ENCODE results near the gene CYBC1. TPM values are rescaled to one million over a fixed set of nuclear protein-coding genes. Genes with fewer than 3 reads are reported as not detected.

The CYBC1 gene
- total RNA-seq, 1 donor from 2014 or later, result 84.9 TPM

DNA sequence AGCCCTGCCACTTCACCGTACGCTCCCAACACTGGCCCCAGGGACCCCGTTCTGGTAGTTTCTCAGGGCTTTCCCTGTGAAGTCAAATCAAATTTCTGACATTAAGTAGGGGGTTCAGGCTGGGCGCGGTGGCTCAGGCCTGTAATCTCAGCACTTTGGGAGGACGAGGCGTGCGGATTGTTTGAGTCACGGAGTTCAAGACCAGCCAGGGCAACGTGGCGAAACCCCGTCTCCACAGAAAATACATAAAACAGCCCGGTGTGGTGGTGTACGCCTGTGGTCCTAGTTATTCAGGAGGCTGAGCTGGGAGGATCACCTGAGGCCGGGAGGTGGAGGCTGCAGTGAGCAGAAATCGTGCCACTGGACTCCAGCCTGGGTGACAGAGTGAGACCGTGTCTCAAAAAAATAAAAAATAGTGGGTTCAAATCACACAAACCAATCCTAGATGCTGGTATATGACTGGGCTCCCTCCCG, 632 bp downstream of the CYBC1 start:
- no peak for DNase-seq (ENCODE audit: low spot score)

DNA sequence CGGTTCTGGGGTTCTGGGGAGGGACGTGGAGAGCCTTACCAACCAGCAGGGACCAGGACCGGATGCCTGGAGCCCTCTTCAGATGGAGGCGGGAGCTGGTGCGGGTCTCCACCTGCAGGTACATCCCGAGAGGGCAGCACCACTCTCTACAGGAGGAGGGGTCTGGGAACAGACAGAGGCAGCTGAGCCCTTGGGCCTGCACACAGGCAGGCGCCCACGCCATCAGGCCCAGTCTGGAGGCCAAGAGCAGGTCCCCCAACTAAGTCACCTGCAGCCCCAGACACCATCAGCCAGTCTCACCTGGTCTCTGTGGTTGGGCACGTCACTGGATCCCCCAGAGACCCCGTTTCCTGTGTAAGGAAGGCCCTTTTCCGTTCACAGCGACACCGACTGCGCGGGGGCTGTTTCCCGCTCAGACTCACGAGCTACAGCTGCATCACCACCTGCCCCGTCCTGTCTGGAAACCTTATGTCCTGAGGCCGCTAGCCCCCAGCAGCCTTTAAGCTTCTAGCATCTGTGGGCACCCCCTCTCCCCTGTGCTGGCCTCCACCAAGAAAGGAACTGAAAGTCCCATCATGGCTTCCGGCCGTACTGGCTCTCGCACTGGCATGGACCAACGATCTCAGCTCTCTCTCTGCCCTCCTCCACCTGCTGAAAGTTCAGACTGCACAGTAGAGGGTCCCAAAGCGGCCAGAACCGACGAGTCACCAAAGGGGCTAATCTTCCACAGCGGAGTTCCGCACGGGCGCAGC, 1.2 kb downstream of the CYBC1 start:
- DNase-seq (ENCODE audit: low spot score), result no peak

DNA sequence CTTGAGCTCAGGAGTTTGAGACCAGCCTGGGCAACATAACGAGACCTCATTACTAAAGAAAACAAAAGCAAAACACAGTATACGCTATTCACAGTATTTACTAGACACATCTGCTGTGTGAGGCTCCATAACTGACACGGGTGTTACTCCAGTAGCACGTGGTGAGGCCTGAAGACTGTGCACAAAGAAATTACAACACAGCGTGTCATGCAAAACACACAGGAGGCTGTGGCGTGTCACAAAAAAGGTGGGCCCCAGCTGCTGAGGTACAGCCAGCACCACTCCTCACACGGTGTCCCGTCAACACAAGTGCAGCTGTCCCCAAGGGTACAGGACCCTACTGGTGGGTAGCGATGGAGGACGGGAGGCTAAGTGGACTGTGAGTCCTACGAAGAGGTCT, 2.7 kb downstream of the CYBC1 start:
- no peak for DNase-seq (ENCODE audit: low spot score)

DNA sequence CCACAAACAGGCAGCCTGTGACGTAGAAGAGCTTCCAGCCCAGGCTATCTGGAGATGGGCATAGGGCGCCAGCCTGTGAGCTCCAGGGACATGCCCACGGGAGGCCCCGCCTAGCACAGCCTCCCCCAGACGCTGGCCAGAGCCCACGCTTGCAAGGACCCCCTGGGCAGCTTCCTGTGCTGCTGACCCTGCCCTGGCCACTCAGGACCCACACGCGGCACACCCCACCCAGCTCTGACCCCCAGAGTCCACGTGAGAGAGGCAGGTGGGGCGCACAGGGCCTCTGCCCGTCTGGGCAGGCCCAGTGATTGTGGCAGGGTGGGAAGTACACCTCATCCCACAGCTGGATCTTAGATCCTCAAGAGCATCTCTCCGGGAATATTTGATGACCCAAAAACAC, 3.9 kb downstream of the CYBC1 start:
- DNase-seq (ENCODE audit: low spot score), result no peak

DNA sequence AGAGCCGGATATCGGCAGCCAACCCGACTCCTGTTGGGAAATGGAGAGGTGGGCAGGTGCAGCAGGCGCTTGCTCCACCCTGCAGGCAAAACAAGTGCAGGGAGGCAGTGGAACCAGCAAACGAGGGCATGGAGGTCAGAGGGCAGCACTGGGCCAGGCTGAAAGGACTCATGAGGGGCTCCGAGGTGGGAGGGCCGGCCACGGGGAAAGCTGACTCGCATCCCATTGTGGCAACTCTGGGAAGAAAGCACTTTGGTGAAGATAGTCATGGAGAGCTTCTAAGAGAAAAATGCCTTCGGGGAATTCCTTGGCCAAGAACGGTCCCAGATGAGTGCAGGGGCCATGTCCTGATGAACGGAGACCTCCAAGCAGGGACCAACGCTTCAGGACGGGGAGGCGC, 4.4 kb downstream of the CYBC1 start:
- no peak for DNase-seq (ENCODE audit: low spot score)

DNA sequence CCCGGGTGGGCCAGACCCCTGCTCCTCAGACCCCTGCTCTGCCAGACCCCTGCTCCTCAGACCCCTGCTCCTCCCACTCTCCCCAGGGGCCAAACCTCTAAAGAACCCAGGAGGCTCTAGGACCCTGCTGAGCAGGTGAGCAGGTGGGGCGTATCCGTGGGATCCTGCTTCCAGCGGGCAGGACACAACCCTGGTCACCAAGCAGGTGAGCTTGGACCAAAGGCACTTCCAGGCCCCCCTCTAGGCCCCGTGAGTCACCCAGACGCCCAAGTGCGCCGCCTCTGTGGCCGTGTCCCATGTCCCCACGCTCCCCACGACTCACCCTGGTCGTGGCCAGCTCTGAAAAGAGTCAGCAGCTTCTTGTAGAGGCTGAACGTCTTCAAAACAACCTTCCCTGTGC, 5.0 kb downstream of the CYBC1 start:
- DNase-seq (ENCODE audit: low spot score), result no peak

DNA sequence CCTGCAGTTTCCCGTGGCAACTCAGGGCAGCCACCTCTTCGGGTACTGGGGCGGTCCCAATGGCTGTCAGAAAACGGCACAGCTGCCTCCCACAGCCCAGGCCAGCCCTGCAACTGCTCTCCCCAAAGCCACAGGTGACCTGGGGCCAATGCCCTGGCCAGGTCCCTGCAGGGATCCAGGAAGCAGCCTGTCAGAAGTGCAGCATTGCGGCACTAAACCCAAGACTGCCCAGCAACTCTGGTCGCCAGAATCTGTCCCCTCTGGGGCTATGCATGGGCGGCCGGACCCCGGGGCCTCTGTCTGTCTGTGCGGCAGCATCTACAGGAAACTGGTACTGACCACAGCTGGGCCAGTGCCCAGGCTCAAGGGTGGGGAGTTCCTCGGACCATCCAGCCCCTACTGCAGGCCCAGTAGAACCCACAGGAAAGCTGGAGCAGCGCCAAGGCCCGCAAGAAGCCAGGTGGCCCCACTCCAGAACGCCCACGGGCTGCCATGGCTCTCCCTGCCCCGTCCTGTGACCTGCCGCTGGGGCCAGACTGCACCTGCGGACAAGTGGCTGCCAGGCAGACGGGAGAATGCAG, 5.5 kb downstream of the CYBC1 start:
- no peak for DNase-seq (ENCODE audit: low spot score)

DNA sequence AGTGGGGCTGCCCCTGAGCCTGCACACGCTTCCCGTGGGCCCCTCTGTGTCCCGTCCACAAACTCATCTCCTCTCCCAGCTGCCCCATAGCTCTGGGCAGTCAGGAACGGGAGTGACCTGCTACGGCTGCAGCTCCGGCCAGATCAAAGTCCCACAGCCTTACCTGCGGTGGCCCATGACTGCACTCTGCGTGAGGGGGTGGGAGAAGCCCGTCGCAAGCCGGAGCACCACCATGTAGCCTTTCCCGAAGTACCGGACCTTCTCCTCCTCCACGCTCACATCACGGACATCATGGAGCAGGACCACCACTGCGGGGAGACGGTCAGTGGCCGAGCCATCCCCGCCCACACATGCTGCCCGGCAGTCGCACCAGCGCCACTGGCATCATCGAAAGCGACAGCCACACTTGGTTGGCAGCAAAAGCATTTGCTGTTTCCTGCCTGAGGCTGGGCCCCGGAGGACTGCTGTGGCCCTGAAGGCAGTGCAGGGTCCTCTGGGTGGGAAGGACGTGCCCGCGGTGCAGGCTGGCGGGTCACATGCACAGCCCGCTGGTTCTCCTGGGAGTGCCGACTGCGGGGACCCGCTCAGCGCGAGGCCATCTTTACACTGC, 6.2 kb downstream of the CYBC1 start:
- no peak for DNase-seq (ENCODE audit: low spot score)

DNA sequence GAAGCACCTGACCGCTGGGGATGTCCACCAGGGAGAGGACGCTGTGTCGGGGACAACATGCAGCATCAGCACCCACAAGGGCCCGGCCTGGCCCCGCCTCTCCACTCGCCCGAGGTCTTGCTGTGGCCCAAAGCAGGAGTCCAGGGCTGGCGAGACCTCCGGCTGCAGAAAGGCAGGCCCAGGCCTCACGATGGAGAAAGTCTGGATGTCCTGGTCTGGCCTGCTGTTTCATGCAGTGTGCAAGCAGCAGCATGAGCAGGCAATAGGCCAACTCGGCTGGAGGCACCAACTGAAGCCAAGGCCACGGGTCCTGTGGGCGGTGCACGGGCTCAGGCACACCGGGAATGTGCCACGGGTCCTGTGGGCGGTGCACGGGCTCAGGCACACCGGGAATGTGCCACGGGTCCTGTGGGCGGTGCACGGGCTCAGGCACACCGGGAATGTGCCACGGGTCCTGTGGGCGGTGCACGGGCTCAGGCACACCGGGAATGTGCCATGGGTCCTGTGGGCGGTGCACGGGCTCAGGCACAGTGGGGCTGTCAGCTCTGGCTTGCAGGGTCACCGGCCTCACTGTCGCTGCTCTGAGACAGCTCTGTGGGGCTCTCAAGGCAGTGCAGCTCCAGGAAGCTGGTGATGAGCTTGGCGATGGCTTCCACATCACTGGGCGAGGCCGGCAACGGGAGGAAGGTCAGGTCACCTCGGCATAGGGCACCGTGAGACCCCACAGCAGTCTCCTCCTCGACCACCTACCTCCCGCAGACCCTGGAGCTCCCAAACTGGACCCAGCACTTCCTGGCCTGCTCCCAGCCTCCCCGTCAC, 6.9 kb downstream of the CYBC1 start:
- no peak for DNase-seq (ENCODE audit: low spot score)

DNA sequence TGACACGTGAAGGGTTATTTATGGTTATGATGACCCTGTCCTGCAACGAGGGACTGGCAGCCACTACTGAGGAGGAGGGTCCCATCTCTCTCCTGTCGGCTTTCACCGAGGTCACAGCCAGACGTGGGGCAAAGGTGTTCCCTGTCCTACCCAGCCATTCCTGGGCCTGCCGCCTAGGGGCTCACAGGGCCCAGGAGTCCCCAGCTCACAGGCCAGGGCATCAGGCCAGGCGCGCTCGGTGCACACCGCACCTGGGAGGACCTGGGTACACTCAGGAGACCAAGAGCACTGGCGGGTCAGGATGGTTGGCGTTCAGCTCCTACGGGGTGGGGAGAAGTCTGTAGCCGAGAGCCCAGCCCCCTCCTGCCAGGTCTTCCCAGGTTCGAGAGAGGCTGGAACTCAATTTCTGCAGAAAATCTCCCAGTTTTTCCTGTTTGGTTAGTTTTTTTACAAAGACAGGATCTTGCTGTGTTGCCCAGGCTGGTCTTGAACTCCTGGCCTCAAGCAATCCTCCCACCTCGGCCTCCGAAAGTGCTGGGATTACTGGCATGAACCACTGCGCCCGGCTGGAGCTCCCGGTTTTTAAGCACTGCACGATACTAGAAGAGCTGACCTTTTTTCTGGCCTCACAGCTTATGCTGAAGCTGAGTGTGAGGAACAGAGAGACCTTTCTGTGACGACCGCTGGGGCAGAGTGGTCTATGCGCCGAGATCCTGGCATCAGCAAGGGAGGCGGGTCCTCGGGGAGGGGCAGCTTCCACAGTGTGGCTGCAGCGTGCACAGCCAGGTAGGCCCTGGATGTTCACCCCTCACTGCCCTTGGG, 7.7 kb downstream of the CYBC1 start:
- no peak for DNase-seq (ENCODE audit: low spot score)

DNA sequence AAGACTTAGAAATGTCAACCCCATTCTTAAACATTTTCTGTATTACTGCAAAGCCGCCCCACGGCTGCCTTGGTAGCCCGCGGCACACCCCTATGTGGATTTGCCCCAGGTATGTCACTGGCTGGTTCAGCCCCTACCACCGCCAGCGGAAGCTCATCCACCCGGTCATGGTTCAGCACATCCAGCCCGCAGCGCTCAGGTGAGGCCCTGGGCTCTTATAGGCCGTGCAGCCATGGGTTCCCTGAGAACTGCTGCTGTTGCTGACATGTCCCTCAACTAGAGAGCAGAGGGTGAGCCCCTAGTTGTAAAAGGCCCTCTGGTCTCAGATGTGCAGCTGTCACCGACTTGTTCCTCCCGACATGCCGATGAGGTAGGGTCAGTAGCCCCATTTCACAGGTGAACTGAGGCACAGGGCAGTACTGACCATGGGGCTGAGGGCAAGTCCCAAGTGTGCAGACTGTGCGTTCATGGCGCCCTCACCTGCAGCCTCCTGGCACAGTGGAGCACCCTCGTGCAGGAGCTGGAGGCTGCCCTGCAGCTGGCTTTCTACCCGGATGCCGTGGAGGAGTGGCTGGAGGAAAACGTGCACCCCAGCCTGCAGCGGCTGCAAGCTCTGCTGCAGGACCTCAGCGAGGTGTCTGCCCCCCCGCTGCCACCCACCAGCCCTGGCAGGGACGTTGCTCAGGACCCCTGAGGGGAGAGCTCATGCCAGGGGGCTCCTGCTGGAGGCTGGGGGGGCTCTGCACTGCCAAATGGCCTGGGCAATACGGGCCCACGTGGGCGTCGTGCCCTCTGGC, 8.7 kb downstream of the CYBC1 start:
- no peak for DNase-seq (ENCODE audit: low spot score)

DNA sequence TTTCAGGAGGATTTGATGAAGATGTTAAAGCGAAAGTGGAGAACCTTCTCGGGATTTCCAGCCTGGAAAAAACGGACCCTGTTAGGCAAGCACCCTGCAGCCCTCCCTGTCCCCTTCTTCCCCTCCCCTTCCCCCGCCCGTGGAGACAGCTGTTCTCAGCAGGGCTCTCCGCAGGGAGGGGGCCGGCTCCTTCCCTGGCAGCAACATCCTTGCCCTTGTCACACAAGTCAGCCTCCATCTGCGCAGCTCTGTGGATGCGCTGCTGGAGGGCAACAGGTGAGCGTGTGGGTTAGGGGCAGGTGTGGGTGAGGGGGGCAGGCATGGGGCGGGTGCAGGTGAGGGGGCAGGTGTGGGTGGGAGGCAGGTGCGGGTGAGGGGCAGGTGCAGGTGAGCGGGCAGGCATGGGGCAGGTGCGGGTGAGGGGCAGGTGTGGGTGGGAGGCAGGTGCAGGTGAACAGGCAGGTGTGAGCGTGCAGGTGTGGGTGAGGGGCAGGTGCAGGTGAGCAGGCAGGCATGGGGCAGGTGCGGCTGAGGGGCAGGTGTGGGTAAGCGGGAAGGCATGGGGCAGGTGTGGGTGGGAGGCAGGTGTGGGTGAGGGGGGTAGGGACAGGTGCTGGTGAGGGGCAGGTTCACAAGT, 9.4 kb downstream of the CYBC1 start:
- no peak for DNase-seq (ENCODE audit: low spot score)

DNA sequence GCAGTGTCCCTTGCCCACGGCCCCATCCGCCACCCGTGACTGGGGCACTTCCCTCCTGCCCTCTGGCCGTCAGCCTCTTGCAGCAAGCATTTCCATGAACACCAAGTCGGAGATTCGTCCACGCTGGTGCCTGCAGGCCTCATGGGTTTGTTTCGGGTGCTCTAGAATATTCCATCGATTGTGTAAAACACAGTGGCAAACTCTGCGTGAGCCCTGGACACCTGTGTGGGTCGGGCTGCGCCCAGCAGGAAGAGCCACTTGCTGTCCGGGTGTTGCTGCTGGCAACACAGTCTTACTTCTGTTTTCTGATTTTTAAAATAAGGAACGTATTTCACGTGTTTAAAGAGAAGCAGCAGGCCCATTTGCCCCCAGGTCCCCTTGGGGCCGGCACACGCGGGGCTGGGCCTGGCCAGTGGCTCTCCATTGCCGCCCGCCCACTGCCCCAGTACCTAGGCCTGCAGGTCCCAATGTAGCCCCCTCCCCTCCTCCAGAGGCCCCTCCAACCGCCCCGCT, 10.0 kb downstream of the CYBC1 start:
- no peak for DNase-seq (ENCODE audit: low spot score)

DNA sequence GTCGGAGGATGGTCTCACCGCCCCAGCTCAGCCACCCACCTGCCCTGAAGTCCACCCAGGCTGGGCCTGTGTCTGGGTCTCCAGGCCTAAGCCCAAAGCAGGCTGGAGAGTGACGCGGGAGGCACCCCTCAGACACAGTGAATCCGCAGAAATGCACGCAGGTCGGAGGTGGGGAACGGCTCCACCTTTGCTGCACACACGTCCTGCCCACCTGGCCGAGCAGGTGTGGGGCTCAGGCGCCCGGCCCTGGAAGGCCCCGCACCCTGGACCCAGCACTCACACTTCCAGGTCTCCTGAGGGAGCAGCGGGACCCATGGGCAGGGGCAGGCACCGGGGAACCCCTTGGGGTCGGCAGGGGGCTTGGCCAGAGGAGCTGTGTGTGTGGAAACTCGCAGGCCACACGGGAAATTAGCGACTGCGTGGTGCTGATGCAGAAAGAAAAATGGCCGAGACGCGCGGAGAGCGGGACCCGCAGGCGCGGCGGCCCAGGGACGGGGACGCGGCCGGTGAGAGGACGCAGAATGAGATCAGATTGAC, 10.7 kb downstream of the CYBC1 start:
- DNase-seq (ENCODE audit: low spot score), result no peak

DNA sequence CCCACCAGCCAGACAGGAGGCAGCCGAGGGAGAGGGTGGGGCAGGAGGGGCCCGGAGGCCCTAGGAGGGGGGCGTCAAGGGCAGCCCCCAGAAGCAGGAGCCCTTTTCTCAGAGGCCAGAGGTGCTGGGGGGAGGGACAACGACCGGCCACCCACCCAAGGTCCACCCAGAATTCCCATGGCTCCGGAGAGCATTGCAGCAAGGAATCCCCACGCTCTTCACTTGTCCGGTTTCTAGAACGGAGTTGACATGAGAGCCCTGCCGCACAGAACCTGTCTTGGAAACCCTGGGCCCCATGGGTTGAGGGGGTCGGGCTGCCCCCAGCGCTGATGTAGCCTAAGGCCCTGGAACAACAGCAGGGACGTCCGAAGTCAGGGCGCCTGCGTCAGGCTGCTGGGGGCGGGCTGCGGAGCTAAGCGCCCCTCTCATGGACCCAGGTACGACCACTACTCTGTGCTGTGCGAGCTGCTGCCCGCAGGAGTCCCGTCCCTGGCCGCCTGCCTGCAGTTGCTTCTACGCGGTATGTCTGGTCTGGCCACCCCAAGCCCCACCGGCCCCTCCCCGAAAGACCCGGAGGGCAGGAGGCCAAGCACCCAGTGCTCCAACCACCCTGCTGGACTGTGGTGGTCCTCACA, 11.2 kb downstream of the CYBC1 start:
- no peak for DNase-seq (ENCODE audit: low spot score)

DNA sequence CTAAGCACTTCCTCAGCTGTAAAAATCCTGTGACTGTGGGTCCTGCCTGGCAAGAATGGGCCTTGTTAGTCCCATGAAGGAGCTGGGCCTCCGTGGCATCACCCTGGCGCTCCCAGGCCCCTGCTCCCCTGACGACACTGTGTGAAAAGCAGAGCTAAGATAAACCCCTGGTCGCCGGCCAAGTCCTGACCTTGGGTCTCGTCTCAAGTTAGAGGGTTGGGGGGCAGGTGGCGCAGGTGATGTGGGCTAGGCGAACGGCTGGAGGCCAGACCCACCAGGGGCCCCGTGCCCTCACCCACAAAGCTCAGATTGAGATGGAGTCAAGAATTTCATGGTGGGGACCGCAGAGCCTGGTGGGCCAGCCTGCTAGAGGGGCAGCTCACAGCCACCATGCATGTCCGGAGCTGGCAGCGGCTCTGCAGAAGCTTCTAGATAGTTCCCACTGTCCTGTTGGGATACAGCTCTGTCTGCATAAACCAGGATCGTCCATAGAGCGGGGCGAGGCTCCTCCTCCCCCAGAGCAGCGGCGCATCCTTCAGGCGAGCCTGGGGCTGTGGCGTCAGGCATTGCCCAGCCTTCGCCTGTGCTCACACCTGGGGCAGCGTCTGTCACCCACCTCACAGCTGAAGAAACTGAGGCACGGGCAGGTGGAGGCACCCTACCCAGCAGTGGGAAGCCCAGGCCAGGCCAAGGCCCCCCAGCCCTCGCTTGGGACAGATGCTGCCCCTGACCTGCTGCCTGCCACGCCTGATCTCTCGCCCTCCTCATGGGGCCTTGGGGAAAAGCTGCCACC, 12.0 kb downstream of the CYBC1 start:
- no peak for DNase-seq (ENCODE audit: low spot score)

DNA sequence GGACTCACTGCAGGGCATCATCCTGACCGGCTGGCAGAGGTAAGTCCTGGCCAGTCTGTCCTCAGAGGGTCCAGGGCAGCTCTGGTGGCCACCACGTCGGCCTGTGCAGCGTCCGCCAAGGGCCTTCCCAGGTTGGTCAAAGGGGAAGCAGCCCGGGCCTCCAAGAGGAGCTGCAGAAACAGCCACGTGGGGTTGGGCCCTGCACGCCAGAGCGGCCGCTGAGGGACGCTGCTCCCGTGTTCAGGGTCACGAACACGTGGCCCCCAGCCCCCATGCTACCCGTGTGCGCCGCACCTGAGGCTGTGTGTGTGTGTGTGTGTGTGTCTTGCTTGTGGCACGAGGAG, 13.3 kb downstream of the CYBC1 start:
- DNase-seq (ENCODE audit: low spot score), result no peak

All from mesenteric fat pad (tissue), 1 donor.